Heart left ventricle (tissue), 16 donors: ENCODE measurements around the gene PLCXD3. TPM values are rescaled to one million over a fixed set of nuclear protein-coding genes. Genes with fewer than 3 reads are reported as not detected.
A peak's percentile ranks its signal among the peaks of the same experiment; 100 is the strongest.

Experiments
- ATAC-seq, 4 donors: fragments of 200-7000 bp; cut with Tn5 transposase; one replicate each; pipeline ENCODE4 v1.9.1; 2020 to 2022; ENCODE audit warnings: moderate library complexity in 4 of 4, mild to moderate bottlenecking in 3 of 4, moderate number of reproducible peaks in 1 of 4
- DNase-seq, 5 donors: peaks; one replicate each; pipeline ENCODE4 v3.0.0-alpha.2; 2020
- H3K27ac ChIP-seq, 12 donors: fragments of 200-600 bp; sonication (generic) in 4 of 12; one replicate each; pipeline versions ENCODE4 v1.5.0 to v1.8.0; 2016 to 2022; ENCODE audit warnings: mild to moderate bottlenecking in 2 of 12
- H3K27me3 ChIP-seq, 9 donors: fragments of 200-600 bp; sonication (generic) in 2 of 9; one replicate each; pipeline versions ENCODE4 v1.5.1 to v1.8.0; 2016 to 2022; ENCODE audit warnings: mild to moderate bottlenecking in 3 of 9
- H3K36me3 ChIP-seq, 9 donors: fragments of 200-600 bp; sonication (generic) in 2 of 9; one replicate each; pipeline versions ENCODE4 v1.5.0 to v1.8.0; 2018 to 2022; ENCODE audit warnings: mild to moderate bottlenecking in 2 of 9
- H3K4me1 ChIP-seq, 12 donors: fragments of 200-600 bp; sonication (generic) in 4 of 12; one replicate each; pipeline versions ENCODE4 v1.5.0 to v1.8.0; 2016 to 2022; ENCODE audit warnings: mild to moderate bottlenecking in 3 of 12
- H3K4me3 ChIP-seq, 12 donors: fragments of 200-600 bp; sonication (generic) in 4 of 12; one replicate each; pipeline versions ENCODE4 v1.5.0 to v1.8.0; 2017 to 2022; ENCODE audit warnings: mild to moderate bottlenecking in 9 of 12, moderate library complexity in 4 of 12
- H3K9me3 ChIP-seq, 12 donors: fragments of 200-600 bp; sonication (generic) in 4 of 12; one replicate each; pipeline versions ENCODE4 v1.5.0 to v1.8.0; 2016 to 2022; ENCODE audit warnings: mild to moderate bottlenecking in 1 of 12
- CTCF ChIP-seq, 12 donors: fragments of 200-600 bp; sonication (generic) in 4 of 12; IDR thresholded peaks; one replicate each; pipeline versions ENCODE4 v1.5.0 to v1.8.0; 2018 to 2022; ENCODE audit warnings: antibody characterized with exemption in 12 of 12, mild to moderate bottlenecking in 5 of 12
- POLR2A ChIP-seq, 2 donors: fragments of 450-650 bp; IDR thresholded peaks; one replicate each; pipeline ENCODE4 v1.6.1; 2017; ENCODE audit warnings: antibody characterized with exemption in 2 of 2, mild to moderate bottlenecking in 2 of 2, moderate library complexity in 2 of 2
- WGBS, 4 donors: extraction: QIAGEN DNeasy Blood & Tissue Kit in 2 of 4; methylation state at CpG; one replicate each; pipeline versions ENCODE4 v1.1.5 to v1.1.7; 2013 to 2018; 5-methylcytosine and 5-hydroxymethylcytosine counted together
- intact Hi-C, 10 donors: fragments of 100-400 bp; cut with DNase I; formaldehyde crosslinking; loops; one replicate each; pipeline versions ENCODE4 v1.11.1 to v1.14.2; 2022
- polyA plus RNA-seq, 2 donors: library from polyadenylated mRNA; stranded (reverse); fragments of 200-250 nt; gene quantifications; one replicate each; pipeline ENCODE4 v1.2.3, GENCODE V29; 2013
- total RNA-seq, 9 donors: library from RNA; depleted of rRNA in 2 of 9; stranded (reverse); fragments of >200 nt in 2 of 9; fragmentation: NEBNext Ultra II Directional in 3 of 9; extraction: Animal tissue kit (Norgen Biotek cat#: 25700) in 3 of 9; gene quantifications; one replicate each; pipeline versions ENCODE4 v1.1.0 to v1.2.4, GENCODE V29; 2016 to 2023
- donor health status: ischemic (EF 13 %, LVEDD 7.1; RV severe dilation, severe dysfunction).
- donor health status: healthy with polysubstance abuse.
- donor health status: DM: no; HTN: yes; CAD: no.
- donor health status: DM: no; HTN: no; CAD: no.
- donor health status: ischemic (EF 25% LVEDD 6.9; RV normal size, moderate dysfunction).
- donor health status: ischemic (EF 25% LVEDD 5.7; RV mildly dilated, moderate dysfunction).
- donor health status: healthy.
- donor health status: DM: yes; HTN: yes; CAD: no.
- donor health status: ischemic (EF 35%, LVEDD 5.7; RV mildly dilated, moderate dysfunction).
- donor health status: nonischemic (EF 11% LVEDD 7.7; RV severe dilation, severe dysfunction).
- donor health status: DM: yes; HTN: yes; CAD: no.
- donor health status: PGD.
- donor health status: ischemic (EF 29% LVEDD 5.4; RV normal size, mild dysfunction).
- donor health status: nonischemic (EF 23%, LVEDD 6.1; RV moderate dilation, normal function).

PLCXD3 gene
- total and polyA plus RNA-seq, 11 donors, result 30.1 to 107 (median 62.5) TPM

GRCh38 chr5:41413074-41413473, 97.3 kb downstream of the PLCXD3 start:
- peaks cover 3 to 43% (median 14%) of the 10 kb centered on the region in 12 donors for H3K4me1 ChIP-seq
- no peaks in the 10 kb centered on the region for H3K36me3 ChIP-seq
- ATAC-seq, result no peak
- H3K27ac ChIP-seq, result peak overlapping the region in 7 of 12 donors; percentile 38 to 65 (median 52)
- no peaks in the 10 kb centered on the region for H3K9me3 ChIP-seq
- intact Hi-C loops, result no loop called here
- no peaks in the 10 kb centered on the region for H3K27me3 ChIP-seq
- 81 to 92% (median 90%) methylated on average over 1 of the region's 1 CpG for WGBS, 4 donors
- TF ChIP-seq CTCF (IDR thresholded peaks at IDR 0.05) (no peak), POLR2A (IDR thresholded peaks at IDR 0.05) (no peak)
- no peak overlapping the region for H3K4me3 ChIP-seq
- no peak for DNase-seq

- peaks cover 3 to 41% (median 14%) of the 10 kb centered on the region in 12 donors for H3K4me1 ChIP-seq
- 33 to 51% (median 41%) methylated on average over 2 of the region's 2 CpGs for WGBS, 4 donors
- H3K36me3 ChIP-seq, result no peaks in the 10 kb centered on the region
- DNase-seq (no peak), ATAC-seq (no peak)
- intact Hi-C loops, result no loop called here
- no peaks in the 10 kb centered on the region for H3K9me3 ChIP-seq
- peak overlapping the region in 10 of 12 donors; percentile 31 to 58 (median 43) for H3K27ac ChIP-seq
- H3K27me3 ChIP-seq, result no peaks in the 10 kb centered on the region
- no peak overlapping the region for H3K4me3 ChIP-seq
- TF ChIP-seq CTCF (IDR thresholded peaks at IDR 0.05), result no peak
- TF ChIP-seq POLR2A (IDR thresholded peaks at IDR 0.05), result no peak
Observed at GRCh38 chr5:41412496-41412895, 97.9 kb downstream of the PLCXD3 start.

GRCh38 chr5:41410737-41411136, 99.7 kb downstream of the PLCXD3 start:
- Histone ChIP-seq H3K4me1 (peaks cover 3 to 43% (median 14%) of the 10 kb centered on the region in 12 donors), H3K36me3 (no peaks in the 10 kb centered on the region), H3K9me3 (no peaks in the 10 kb centered on the region), H3K4me3 (no peak overlapping the region), H3K27me3 (no peaks in the 10 kb centered on the region), H3K27ac (peak overlapping the region in 8 of 12 donors; percentile 9 to 68 (median 28))
- TF ChIP-seq CTCF (IDR thresholded peaks at IDR 0.05) (no peak), POLR2A (IDR thresholded peaks at IDR 0.05) (no peak)
- DNase-seq (no peak), ATAC-seq (no peak)
- intact Hi-C loops, result no loop called here
- WGBS, 4 donors, result 62 to 71% (median 64%) methylated on average over 4 of the region's 4 CpGs

- WGBS, 4 donors, result 67 to 92% (median 82%) methylated on average over 9 of the region's 9 CpGs
- Histone ChIP-seq H3K4me1 (peaks cover 3 to 39% (median 12%) of the 10 kb centered on the region in 12 donors), H3K27ac (peak overlapping the region in 8 of 12 donors; percentile 9 to 68 (median 28)), H3K36me3 (no peaks in the 10 kb centered on the region), H3K27me3 (no peaks in the 10 kb centered on the region), H3K4me3 (no peak overlapping the region), H3K9me3 (no peaks in the 10 kb centered on the region)
- TF ChIP-seq CTCF (IDR thresholded peaks at IDR 0.05) (no peak), POLR2A (IDR thresholded peaks at IDR 0.05) (no peak)
- ATAC-seq (peak in 2 of 4 donors; percentile 11 to 33), DNase-seq (no peak)
- intact Hi-C loops, result no loop called here
Observed at GRCh38 chr5:41410307-41410706, 100.1 kb downstream of the PLCXD3 start.
